Fibroblast of skin of right biceps (primary cell): ENCODE results near the gene FOXRED2.
A peak's percentile ranks its signal among the peaks of the same experiment; 100 is the strongest.
"Not testable (repeated sequence)": the region's sequence is repeated elsewhere in the genome, so short reads cannot be mapped to it uniquely, and the experiment has no call there.

Source experiments
- DNase-seq: peaks from one replicate; pipeline ENCODE4 v3.0.0-alpha.2; 2013

Gene FOXRED2

DNA sequence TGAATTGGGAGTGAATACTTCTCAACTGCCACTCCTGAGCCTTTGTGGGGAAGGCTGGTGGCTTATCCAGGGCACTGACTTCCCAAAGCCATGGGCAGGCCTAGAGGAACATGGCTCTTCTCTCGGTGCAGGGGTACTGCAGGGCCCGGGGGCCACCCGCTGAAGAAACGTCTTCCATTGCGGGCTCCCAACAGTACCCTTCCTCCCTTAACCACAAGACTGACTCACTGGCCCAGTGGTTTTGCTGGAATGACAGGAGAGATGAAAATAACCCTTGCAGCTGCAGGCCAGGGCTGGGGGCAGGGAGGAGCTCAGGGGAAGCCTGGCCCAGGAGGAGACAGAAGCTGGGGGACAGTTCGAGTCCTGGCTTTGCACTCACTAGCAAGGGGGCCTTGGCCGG, 38.9 kb downstream of the FOXRED2 start:
- DNase-seq, result peak; percentile 98

DNA sequence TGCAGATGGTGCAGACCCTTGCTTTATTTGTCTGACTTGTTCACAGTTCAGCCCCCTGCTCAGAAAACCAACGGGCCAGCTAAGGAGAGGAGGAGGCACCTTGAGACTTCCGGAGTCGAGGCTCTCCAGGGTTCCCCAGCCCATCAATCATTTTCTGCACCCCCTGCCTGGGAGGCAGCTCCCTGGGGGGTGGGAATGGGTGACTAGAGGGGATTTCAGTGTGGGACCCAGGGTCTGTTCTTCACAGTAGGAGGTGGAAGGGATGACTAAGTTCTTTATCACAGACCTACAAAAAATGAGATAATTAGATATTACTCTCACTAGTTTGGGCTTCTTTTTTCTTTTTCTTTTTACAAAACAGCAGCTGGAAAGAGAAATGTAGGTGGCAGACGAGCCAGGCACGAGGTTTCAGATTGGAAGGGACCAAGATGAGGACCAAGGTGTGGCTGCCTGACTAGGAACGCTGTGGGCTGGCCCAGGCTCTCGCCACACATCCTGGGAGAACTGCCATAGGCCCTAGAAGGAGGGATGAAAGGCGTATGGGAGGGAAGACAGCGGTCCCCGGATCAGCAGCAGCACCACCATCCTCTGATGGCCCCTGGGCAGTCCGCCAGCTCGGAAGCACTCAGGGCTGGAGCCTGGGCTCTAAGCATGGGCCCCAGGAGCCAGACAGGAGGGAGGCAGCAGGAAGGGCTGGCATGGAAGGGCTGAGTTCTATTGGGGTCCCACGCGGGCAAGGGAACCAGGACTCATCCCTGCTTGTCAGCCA, 39.6 kb downstream of the FOXRED2 start:
- peak; percentile 92 for DNase-seq

DNA sequence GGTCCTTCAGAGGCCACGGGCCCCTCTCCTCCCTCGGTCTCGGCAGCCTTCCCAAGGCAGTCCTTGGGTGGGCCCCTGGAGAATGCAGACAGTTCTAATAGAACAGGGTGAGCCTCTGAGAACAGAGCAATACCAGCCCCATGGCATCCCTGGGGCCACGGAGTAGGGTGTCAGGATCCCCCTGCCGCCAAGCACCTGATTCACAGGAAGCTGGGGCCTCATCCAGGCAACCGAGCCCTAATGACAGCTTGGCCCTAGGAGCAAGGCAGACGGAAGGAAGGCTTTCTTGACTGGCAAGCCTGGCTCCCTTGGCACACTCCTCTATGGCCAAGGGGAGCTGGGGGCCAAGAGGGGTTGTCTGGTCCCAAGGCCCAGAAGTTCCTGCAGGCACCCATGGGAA, 40.6 kb downstream of the FOXRED2 start:
- no peak for DNase-seq

DNA sequence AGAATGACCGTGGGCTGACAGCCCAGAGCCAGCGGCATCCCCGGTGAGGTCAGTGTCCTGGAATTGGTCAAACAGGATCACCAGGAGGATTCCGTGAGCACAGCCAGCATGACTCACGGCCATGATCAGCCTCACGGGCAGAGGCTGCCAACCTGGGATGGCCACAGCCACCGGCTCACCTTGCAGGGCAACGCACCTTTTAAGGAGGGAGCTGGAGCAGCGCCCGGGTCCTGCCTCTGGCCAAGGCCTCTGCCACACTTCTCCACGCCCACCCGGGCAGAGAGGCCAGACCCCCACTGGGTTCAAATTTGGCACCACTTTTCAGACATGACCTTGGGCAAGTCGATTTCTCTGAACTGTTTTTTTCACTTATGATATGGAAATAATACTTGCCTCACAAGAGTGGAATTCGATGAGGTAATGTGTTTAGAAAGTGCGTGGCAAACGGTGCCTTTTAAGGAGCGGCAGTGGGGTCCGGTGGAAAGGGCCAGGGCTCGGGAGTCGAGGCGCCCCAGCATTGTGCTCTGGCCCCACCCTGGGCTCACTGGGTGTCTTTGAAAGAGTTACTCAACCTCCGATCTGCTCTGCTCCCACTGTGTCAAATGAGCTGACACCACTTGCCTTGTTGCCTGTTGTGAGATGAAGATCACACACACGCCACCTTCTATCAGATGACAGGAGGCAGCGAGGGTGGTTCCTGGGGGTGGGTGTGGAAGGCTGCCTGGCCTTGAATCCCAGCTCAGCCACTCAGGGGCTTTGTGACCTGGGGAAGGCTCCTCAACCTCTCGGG, 41.4 kb downstream of the FOXRED2 start:
- peak; percentile 90 for DNase-seq

DNA sequence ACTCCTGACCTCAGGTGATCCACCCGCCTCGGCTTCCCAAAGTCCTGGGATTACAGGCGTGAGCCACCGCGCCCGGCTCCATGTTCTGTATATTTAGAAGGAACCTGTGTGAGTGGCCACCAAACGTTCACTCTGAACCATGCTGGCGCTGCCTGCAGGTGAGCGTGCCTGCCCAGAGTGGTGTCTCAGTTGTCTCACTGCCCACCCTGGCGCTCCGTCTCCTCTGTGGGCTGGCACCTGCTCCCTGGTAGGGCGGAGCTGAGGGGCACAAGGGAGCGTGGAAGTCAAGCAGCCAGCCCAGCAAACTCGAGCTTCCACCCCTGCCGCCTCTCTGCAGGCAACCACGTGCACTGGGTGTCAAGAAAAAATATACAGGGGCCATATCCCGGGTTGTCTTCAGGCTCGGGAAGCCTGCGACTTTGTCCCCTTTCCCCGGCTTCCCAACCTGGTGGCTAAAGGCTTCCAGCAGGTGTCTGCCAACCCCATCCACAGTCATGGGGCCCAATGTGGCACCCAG, 42.1 kb downstream of the FOXRED2 start:
- no peak for DNase-seq

DNA sequence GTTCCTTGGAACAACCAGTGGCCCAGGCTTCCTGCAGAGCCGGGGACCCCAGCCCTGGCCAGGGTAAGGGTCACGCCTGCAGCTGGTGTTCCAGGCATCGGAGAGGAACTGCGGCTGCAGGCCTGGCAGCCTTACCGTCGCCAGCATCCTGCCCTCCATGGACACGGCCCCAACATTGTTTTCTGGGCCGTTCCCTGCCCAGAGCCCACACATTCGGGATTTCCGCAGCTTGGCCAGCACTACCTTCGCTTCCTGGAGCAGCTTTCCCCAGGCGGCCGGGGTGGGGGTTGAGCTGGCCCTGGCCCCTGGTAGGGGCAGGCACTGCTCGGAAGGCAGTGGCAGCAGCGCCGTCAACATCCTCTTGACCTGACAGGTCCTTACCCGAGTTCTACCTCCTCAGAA, 43.1 kb downstream of the FOXRED2 start:
- DNase-seq, result no peak

DNA sequence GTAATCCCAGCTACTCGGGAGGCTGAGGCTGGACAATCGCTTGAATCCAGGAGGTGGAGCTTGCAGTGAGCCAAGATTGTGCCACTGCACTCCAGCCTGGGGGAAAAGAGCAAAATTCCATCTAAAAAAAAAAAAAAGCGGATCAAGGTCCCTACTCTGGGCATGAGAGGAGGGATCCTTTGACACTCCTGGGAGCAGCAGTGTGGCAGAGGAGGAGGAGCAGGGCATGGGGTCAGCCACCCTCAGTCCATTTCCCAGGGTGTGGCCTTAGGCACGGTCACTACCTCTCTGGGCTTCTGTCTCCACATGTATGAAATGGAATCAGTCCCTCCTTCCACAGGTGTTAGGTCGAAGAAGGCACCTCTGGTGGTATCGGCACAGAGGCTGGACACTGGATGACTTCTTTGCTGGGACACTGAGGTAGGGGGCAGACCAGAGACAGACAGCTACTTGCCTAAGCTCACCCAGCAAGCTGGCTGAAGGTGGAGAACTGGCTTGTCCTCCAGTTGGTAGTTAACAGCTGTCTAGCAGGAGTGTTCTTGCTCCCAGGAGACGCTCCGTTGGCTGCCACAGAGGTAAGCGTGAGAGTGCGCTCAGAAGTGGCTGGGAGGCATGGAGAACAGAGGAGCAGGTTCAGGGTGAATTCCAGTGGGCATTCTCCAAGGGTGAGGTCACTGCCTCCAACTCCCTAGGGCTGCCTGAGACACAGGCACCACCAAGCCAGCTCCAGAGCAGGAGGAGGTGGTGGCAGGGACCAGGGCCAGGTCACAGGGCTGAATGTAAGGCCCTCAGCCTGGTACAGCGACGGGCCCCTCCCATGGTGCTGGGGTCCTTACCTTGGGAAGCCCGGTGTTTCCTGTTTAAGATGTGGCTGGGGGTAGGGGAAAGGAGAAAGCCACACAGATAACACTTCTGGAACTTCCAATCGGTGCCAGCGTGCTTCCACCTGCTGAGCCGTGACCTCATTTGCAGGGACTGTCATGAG, 44.9 kb downstream of the FOXRED2 start:
- DNase-seq, result peak; percentile 95

DNA sequence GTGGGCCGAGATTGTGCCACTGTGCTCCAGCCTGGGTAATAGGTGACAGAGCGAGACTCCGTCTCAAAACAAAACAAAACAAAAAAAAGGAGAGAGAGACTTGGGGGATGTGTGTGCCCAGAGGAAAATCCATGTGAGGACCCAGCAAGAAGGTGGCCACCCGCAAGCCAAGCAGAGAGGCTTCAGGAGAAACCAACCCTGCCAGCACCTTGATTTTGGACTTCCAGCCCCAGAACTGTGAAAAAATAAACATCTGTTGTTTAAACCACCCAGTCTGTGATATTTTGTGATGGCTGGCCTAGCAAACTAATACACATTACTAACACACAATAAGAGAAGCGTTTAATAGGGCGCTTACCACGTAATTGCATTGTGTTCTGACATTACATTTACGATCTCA, 46.6 kb downstream of the FOXRED2 start:
- no peak for DNase-seq

DNA sequence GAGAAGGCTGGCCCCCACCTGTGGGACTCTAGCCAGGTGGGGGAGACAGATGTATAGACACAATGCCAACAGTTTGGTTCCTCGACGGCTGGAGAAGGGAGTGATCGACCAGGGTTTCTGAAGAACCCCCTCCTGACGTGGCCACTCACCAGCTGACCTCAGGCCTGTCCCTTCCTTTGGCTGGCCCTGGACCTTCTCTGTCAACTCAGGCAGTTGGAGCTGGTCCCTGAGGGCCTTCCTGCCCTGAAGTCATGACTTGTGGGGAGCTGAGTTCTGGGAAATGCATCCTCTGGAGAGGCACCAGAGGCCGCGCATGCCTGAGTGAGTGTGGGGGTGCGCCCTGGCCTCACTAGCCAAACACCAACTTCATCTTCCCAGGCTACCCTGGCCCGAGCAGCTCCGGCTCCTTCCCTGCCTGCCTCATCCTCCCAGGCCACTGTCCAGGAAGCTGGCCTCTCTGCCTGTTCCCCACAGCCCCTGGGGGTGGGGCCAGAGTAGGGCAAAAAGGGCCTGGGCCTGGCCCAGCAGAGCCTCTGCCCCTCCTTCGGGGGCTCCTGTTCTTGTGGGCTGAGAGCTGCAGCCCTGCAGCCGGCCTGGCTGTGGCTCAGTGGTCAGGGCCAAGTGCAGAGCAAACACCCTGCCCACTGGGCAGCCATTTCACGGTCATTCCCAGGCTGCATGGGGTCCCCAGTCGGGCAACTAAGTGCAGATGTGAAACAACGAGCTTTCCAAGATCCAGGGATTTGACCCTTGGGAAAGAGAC, 49.0 kb downstream of the FOXRED2 start:
- peak; percentile 60 for DNase-seq

DNA sequence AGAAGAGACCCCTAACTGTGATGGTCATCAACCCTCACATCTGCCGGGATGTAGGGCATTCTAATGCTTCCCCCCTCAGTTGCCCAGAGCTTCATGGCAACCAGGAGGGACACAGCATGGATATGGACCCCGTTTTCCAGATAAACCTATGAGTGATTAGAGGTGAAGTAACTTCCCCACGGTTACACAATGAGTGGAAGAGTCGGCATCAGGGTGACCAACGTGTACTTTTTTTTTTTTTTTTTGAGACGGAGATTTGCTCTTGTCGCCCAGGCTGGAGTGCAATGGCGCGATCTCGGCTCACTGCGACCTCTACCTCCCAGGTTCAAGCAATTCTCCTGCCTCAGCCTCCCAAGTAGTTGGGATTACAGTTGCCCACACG, 50.4 kb downstream of the FOXRED2 start:
- no peak for DNase-seq

DNA sequence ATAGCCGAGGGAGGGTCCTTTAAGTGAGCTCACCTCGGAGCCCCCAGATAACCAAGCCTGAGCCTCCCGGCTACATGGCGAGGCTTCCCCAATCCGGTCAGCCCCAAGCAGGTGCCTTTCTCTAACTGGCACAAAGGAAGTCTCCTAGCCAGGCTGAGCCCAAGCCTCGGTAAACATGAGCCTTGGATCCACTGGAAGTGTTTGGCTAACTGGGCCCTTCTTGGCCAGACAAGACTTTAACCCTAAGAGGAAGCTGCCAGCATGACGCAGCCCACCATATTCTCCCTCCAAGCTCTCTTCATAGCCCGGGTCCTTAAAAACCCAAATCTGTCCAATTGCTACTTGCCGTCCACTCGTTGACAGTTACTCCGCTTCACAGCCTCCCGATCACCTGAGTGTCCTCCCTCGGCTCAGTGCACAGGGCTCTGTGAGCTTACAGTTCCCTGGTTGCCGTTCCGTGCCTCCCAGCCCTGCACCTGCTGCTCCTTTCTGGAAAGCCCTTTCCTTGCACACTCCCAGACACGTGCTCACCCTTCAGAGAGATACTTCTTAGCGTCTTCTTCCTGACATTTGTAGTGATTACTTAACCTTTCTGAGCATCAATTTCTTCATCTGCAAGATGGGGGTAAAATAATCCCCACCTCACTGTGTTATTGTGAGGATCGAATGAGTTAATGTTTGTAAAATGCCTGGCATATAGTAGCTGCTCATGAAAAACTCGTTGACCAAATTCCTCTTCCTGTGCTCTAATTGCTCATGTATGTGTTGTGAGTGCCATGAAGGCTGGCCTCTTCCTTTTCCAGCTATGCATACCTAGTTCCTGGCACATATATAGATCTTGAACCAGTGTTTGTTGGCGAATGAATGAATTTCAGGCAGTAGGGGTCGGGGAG, 51.0 kb downstream of the FOXRED2 start:
- DNase-seq, result no peak

DNA sequence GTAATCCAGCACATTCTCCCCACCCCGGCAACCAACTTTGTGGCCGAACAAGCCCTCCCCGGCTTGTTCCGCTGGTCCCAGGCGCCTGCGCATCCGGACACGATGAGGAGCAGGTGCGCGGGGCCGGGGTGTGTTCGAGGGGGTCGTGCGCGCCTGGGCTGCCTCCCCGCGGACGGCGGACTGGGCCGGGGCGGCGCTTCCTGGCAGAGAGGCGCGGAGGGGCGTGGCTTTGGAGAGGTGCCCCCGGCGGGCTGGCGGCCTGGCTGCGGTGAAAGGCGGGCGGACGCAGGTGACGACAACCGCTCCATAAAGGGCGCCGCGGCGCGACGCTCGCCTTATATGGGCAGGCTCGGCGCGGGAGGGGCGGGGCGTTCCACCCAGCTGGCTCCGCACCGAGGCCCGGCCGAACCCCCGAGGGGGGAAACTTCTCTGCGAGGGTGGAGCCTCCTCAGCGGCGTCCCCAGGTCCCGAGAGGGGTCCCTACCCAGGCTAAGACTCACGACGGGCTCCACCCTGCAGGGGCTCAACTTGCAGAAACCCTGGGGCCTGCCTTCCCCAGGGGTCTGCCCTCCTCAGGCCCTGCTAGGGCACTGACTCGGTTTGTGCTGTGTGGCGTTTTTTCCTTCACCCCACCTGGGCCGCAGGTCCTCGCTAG, 51.8 kb downstream of the FOXRED2 start:
- DNase-seq, result peak; percentile 89

DNA sequence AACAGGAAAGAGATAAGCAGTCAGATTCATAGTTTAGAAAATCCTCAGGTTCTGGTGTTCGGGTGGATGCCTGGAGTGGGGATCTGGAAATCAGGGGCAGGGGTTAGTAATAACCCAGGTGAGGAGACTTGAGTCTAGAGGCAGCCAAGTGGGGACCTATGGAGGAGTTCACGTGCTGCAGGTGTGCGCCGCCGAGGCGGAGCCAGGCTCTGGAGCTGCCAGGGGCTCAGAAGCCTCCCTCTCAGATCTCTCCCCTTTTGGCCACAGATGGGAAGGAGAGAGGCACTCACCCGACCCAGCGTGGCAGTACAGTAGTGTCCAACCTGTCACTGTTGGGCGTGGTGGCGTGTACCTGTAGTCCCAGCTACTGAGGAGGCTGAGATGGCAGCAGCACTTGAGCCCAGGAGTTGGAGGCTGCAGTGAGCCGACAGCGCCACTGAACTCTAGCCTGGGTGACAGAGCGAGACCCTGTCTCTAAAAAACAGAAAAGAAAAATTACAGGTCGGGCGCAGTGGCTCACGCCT, 52.9 kb downstream of the FOXRED2 start:
- no peak for DNase-seq

DNA sequence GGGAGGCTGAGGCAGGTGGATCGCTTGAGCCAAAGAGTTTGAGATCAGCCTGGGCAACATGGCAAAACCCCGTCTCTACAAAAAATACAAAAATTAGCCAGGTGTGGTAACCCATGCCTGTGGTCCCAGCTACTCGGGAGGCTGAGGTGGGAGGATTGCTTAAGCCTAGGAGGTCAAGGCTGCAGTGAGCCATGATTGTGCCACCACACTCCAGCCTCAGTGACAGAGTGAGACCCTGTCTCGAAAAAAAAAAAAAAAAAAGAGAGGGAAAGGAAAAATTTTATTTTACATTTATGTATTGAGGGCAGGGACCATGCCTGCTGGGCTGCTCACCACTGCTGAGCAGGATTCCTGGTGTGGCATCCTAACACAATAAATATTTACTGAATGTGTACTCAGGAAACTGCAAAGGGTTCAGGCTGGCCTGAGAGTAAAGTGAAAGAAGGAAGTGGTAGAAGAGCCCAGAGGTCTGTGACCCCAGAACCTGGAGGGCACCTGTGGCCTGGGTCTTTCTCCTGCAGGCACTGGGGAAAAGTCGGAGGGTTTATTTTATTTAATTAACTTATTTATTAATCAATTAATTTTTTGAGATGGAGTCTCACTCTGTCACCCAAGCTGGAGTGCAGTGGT, 53.7 kb downstream of the FOXRED2 start:
- not testable (repeated sequence) for DNase-seq

DNA sequence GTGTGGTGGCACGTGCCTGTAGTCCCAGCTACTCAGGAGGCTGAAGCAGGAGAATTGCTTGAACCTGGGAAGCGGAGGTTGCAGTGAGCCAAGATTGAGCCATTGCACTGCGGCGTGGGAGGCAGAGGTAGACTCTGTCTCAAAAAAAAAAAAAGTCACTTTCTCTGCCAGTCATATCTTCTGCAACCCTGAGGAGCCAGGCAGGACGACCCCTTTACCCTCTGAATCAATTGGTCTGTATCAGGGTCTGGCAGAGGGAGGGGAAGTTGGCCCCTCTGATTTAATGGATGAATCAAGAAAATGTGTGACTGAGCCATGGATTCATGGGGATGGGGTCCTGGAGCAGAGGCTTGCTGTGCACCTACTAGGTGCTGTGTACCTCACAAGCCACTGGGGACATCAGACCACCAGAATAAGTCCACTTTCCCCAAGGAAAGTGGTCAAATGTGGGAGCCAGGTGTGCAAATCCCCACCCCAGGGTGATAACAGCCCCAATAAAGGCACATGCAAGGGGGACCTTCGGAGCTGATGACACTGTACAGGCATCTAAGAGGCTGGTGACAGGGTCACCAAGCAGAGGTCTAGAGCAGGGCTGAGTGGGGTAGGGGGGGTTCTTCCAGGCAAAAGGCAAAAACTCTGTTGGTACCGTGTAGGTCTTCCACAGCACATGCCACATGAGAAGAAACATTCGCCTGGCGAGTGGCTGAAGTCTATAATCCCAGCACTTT, 54.4 kb downstream of the FOXRED2 start:
- DNase-seq, result no peak

DNA sequence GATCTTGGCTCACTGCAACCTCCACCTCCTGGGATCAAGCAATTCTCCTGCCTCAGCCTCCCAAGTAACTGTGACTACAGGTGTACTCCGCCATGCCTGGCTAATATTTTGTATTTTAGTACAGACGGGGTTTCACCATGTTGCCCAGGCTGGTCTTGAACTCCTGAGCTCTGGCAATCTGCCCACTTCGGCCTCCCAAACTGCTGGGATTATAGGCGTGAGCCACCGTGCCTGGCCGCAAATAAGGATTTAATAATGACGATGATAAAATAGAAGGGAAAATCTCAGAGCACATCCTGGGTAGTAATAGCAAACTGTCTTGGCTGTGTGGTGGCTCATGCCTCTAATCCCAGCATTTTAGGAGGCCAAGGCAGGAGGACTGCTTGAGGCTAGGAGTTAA, 55.9 kb downstream of the FOXRED2 start:
- not testable (repeated sequence) for DNase-seq

DNA sequence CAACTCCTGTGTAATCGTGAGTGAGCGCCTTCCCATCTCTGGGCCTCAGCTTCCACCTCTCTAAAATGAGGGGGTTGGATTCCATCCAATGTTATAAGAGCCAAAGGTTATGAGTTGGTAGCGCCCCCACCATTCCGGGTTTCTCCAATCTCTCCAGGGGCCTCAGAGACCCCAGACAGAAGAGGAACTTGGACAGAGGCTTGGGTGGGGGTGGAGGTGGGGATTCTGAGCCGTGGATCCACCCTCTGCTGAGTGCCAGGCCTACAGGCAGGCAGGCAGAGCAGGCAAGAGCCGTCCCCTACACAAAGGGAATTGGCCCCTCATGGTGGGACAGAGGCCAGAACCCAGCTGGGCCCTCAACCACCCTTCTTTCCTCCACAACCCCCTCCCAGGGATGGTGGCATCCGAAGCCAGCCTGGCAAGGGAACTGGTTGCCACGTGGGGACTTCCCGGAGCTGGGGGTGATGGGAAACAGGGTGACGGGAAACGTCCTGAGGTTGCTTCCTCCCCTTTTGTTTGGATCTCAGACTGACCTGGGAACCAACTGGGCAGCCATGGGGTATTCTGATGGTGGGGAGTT, 57.2 kb downstream of the FOXRED2 start:
- DNase-seq, result no peak

DNA sequence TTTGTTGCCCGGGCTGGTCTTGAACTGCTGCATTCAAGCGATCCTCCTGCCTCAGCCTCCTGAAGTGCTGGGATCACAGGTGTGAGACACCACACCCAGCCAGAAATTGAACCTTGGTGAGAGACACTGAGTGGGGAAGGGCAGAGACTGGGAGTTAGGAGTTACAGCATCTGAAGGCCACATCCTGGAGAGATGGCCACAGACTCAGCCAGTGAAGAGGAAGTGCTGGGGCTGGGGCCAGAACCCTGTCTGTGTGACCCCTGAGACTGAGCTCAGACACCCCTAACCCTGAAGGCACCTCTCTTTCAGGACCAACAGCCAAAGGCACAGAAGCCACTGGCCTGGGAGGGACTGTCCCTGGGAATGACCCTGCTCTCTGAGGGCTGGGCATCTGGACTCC, 59.2 kb downstream of the FOXRED2 start:
- DNase-seq, result no peak
